IMR-90 (cell line): Measurements from ENCODE around the gene RHOBTB1. TPM values are rescaled to one million over a fixed set of nuclear protein-coding genes. Genes with fewer than 3 reads are reported as not detected.

ENCODE experiments used
- ATAC-seq: fragments of 200-7000 bp; cut with Tn5 transposase; 2 replicates; pipeline ENCODE4 v1.9.1; 2020; ENCODE audit warnings: low read depth, mild to moderate bottlenecking, moderate library complexity
- BruUV-seq: library from RNA; stranded (reverse); fragments of 400-500 nt; replicated peaks from 2 replicates; lab custom pipeline; 2021; lab: Mats Ljungman, UMichigan
- CTCF ChIA-PET: fragments of 300-600 bp; formaldehyde crosslinking; extraction: SDS; loops from one replicate; lab custom pipeline; 2021; ENCODE audit warnings: antibody characterized with exemption; lab: Yijun Ruan, JAX
- POLR2A ChIA-PET: fragments of 300-600 bp; sonication (Branson Sonifier 250); formaldehyde crosslinking; loops from one replicate; lab custom pipeline; 2022; ENCODE audit warnings: antibody characterized with exemption; ENCODE audit not compliant: unreplicated experiment; lab: Charles Lee
- DNase-seq: peaks from one replicate; pipeline ENCODE4 v3.0.0; 2013
- H2AFZ ChIP-seq: replicated peaks from 2 replicates; pipeline ENCODE3; 2013; ENCODE audit warnings: low read length, mild to moderate bottlenecking; ENCODE audit not compliant: poor library complexity
- H2AK5ac ChIP-seq: 2 replicates; pipeline ENCODE4 v1.6.1; 2013; ENCODE audit warnings: low read depth, low read length, inconsistent platforms
- H2AK9ac ChIP-seq: replicated peaks from 2 replicates; pipeline ENCODE3; 2013; ENCODE audit warnings: mild to moderate bottlenecking, low read depth, low read length, moderate library complexity; ENCODE audit not compliant: poor library complexity
- H2BK120ac ChIP-seq: 2 replicates; pipeline ENCODE4 v1.6.1; 2013; ENCODE audit warnings: low read depth, low read length, inconsistent platforms
- H2BK15ac ChIP-seq: 3 replicates; pipeline ENCODE4 v1.6.1; 2013; ENCODE audit warnings: low read depth, low read length, inconsistent platforms
- H2BK20ac ChIP-seq: 2 replicates; pipeline ENCODE4 v1.6.1; 2013; ENCODE audit warnings: low read depth, mild to moderate bottlenecking, inconsistent platforms, low read length, moderate library complexity
- H2BK5ac ChIP-seq: 2 replicates; pipeline ENCODE4 v1.6.1; 2013; ENCODE audit warnings: mild to moderate bottlenecking, low read depth, low read length, inconsistent platforms; ENCODE audit not compliant: poor library complexity, severe bottlenecking
- H3K14ac ChIP-seq: replicated peaks from 2 replicates; pipeline ENCODE4 v1.6.1; 2013; ENCODE audit warnings: low read depth, low read length, inconsistent platforms
- H3K18ac ChIP-seq: 2 replicates; pipeline ENCODE4 v1.6.1; 2013; ENCODE audit warnings: low read depth, low read length, control low read depth
- H3K23ac ChIP-seq: 2 replicates; pipeline ENCODE4 v1.6.1; 2013; ENCODE audit warnings: low read depth, low read length, inconsistent platforms
- H3K27ac ChIP-seq: 2 replicates; pipeline ENCODE4 v1.5.1; 2013; ENCODE audit warnings: mild to moderate bottlenecking, control low read depth, low read length; ENCODE audit not compliant: insufficient read depth
- H3K27me3 ChIP-seq: 2 replicates; pipeline ENCODE4 v1.6.1; 2013; ENCODE audit warnings: low read length; ENCODE audit not compliant: control insufficient read depth, insufficient read depth
- H3K36me3 ChIP-seq: 2 replicates; pipeline ENCODE4 v1.6.1; 2013; ENCODE audit warnings: low read length, mixed read lengths; ENCODE audit not compliant: control insufficient read depth, insufficient read depth
- H3K4ac ChIP-seq: 2 replicates; pipeline ENCODE4 v1.6.1; 2013; ENCODE audit warnings: low read depth, low read length, inconsistent platforms
- H3K4me1 ChIP-seq: 2 replicates; pipeline ENCODE4 v1.6.1; 2013; ENCODE audit warnings: low read length, mixed read lengths; ENCODE audit not compliant: control insufficient read depth, insufficient read depth
- H3K4me2 ChIP-seq: 2 replicates; pipeline ENCODE4 v1.6.1; 2013; ENCODE audit warnings: low read depth, mild to moderate bottlenecking, control low read depth, low read length, moderate library complexity
- H3K4me3 ChIP-seq: 2 replicates; pipeline ENCODE4 v1.5.1; 2013; ENCODE audit warnings: low read depth, mild to moderate bottlenecking, control low read depth, low read length, moderate library complexity; ENCODE audit not compliant: insufficient read depth
- H3K56ac ChIP-seq: 2 replicates; pipeline ENCODE4 v1.6.1; 2013; ENCODE audit warnings: low read length, inconsistent platforms; ENCODE audit not compliant: insufficient read depth; ENCODE audit errors: extremely low read depth
- H3K79me1 ChIP-seq, 2 experiments: 2 replicates each; pipeline ENCODE4 v1.6.1; 2013; ENCODE audit warnings: low read length in 2 of 2, inconsistent platforms in 1 of 2, low read depth in 1 of 2
- H3K9ac ChIP-seq: 2 replicates; pipeline ENCODE4 v1.6.1; 2013; ENCODE audit warnings: low read depth, low read length, control low read depth
- H3K9me1 ChIP-seq: 2 replicates; pipeline ENCODE4 v1.6.1; 2013; ENCODE audit warnings: low read length, inconsistent platforms; ENCODE audit not compliant: insufficient read depth
- H3K9me3 ChIP-seq: 2 replicates; pipeline ENCODE4 v1.6.1; 2013; ENCODE audit warnings: low read length; ENCODE audit not compliant: control insufficient read depth, insufficient read depth
- H4K20me1 ChIP-seq: 2 replicates; pipeline ENCODE4 v1.6.1; 2013; ENCODE audit warnings: low read length, inconsistent platforms; ENCODE audit not compliant: insufficient read depth
- H4K5ac ChIP-seq: 2 replicates; pipeline ENCODE4 v1.6.1; 2013; ENCODE audit warnings: mild to moderate bottlenecking, low read depth, low read length, control low read depth
- H4K8ac ChIP-seq, 2 experiments: 2 replicates each; pipeline ENCODE4 v1.6.1; 2013; ENCODE audit warnings: low read depth in 2 of 2, low read length in 2 of 2, control low read depth in 1 of 2, inconsistent platforms in 1 of 2
- H4K91ac ChIP-seq: 2 replicates; pipeline ENCODE4 v1.6.1; 2013; ENCODE audit warnings: low read depth, low read length, inconsistent platforms; ENCODE audit not compliant: insufficient read depth
- CTCF ChIP-seq: conservative IDR thresholded peaks from 2 replicates; pipeline ENCODE4 v1.5.1; 2012; ENCODE audit warnings: mild to moderate bottlenecking, low read depth, low read length, improper control_type of control experiment
- ELK1 ChIP-seq: fragments of 150-350 bp; IDR thresholded peaks from 2 replicates; pipeline ENCODE4 v1.6.1; 2016; ENCODE audit warnings: low read depth, mild to moderate bottlenecking, low read length, moderate library complexity, borderline replicate concordance
- FOS ChIP-seq: fragments of 150-350 bp; IDR thresholded peaks from 2 replicates; pipeline ENCODE4 v1.6.1; 2016; ENCODE audit warnings: low read depth, low read length
- MAFK ChIP-seq: IDR thresholded peaks from 2 replicates; pipeline ENCODE4 v1.6.1; 2012; ENCODE audit warnings: low read depth, low read length, improper control_type of control experiment
- MAZ ChIP-seq: IDR thresholded peaks from 2 replicates; pipeline ENCODE4 v1.6.1; 2012; ENCODE audit warnings: low read depth, mild to moderate bottlenecking, low read length, improper control_type of control experiment, moderate library complexity, borderline replicate concordance
- NFE2L2 ChIP-seq: fragments of 150-350 bp; IDR thresholded peaks from 2 replicates; pipeline ENCODE4 v1.6.1; 2016; ENCODE audit warnings: low read depth, mild to moderate bottlenecking, low read length
- POLR2A ChIP-seq: IDR thresholded peaks from 2 replicates; pipeline ENCODE4 v1.6.1; 2012; ENCODE audit warnings: mild to moderate bottlenecking, low read depth, low read length
- RAD21 ChIP-seq: IDR thresholded peaks from 2 replicates; pipeline ENCODE4 v1.6.1; 2012; ENCODE audit warnings: low read length, improper control_type of control experiment
- RFX5 ChIP-seq: IDR thresholded peaks from 2 replicates; pipeline ENCODE4 v1.8.0; 2012; ENCODE audit warnings: low read depth, mild to moderate bottlenecking, low read length, moderate library complexity
- SMC3 ChIP-seq: fragments of 150-350 bp; IDR thresholded peaks from 2 replicates; pipeline ENCODE4 v1.6.1; 2016; ENCODE audit warnings: low read depth, mild to moderate bottlenecking, antibody characterized with exemption, low read length, moderate library complexity
- USF2 ChIP-seq: fragments of 150-350 bp; IDR thresholded peaks from 2 replicates; pipeline ENCODE4 v1.6.1; 2017; ENCODE audit warnings: mild to moderate bottlenecking, antibody characterized with exemption, low read length, low read depth
- WGBS, 2 experiments: methylation state at CpG; one replicate each; pipeline versions ENCODE4 v1.1.5 to v1.1.7; 2013; ENCODE audit warnings: missing lambda C conversion rate in 2 of 2; ENCODE audit not compliant: insufficient read length in 1 of 2; ENCODE audit errors: extremely low coverage in 2 of 2; 5-methylcytosine and 5-hydroxymethylcytosine counted together
- dilution Hi-C: fragments of 300-500 bp; cut with HindIII; formaldehyde crosslinking; loops from one replicate; pipeline ENCODE4 v1.14.3; 2018; ENCODE audit warnings: low sequenced_read_pairs; ENCODE audit not compliant: unreplicated experiment
- in situ Hi-C: fragments of 300-500 bp; cut with MboI; formaldehyde crosslinking; loops from 3 replicates; pipeline ENCODE4 v1.14.3; 2019; ENCODE audit warnings: low sequenced_read_pairs, inconsistent platforms, mixed read lengths
- intact Hi-C: fragments of 100-400 bp; cut with micrococcal nuclease; formaldehyde crosslinking; loops from 2 replicates; pipeline ENCODE4 v1.10.0; 2022
- polyA plus RNA-seq, 3 experiments: library from polyadenylated mRNA; depleted of rRNA; stranded (reverse); fragments of >200 nt; gene quantifications; 2 replicates each; pipeline ENCODE4 v1.2.3, GENCODE V29; 2012; ENCODE audit warnings: low replicate concordance in 1 of 3
- total RNA-seq: library from RNA; depleted of rRNA; stranded (reverse); fragments of >200 nt; gene quantifications from 2 replicates; pipeline ENCODE4 v1.2.3, GENCODE V29; 2012

The RHOBTB1 gene
- total and polyA plus RNA-seq, 2 of the 4 experiments (the other 2 are of a cell fraction): 8.9 to 15.2 TPM

GRCh38 chr10:60868946-60869345, 75.0 kb downstream of the RHOBTB1 start:
- in situ Hi-C loops: no loop called here
- CTCF ChIA-PET: no interaction called here
- no peaks in the 10 kb centered on the region for H3K9me3 ChIP-seq

More at GRCh38 chr10:60868946-60869345, 75.0 kb downstream of the RHOBTB1 start:
- no peak overlapping the region for H3K18ac ChIP-seq
- H2BK15ac ChIP-seq: no peak overlapping the region
- no peak overlapping the region for H2BK120ac ChIP-seq
- H4K91ac ChIP-seq: no peak overlapping the region
- no peak overlapping the region for H3K23ac ChIP-seq
- H3K36me3 ChIP-seq: peaks cover 19% of the 10 kb centered on the region
- H4K5ac ChIP-seq: no peak overlapping the region
- H2AFZ ChIP-seq: no peak overlapping the region
- H3K9ac ChIP-seq: no peak overlapping the region
- no peaks in the 10 kb centered on the region for H3K4me1 ChIP-seq
- H2AK5ac ChIP-seq: no peak overlapping the region
- H2BK20ac ChIP-seq: no peak overlapping the region
- POLR2A ChIA-PET: no interaction called here
- intact Hi-C loops (no loop called here), dilution Hi-C loops (no loop called here)
- no peak overlapping the region for H2BK5ac ChIP-seq
- no peak overlapping the region for H2AK9ac ChIP-seq
- no peak overlapping the region for H3K56ac ChIP-seq
- H3K27me3 ChIP-seq: no peaks in the 10 kb centered on the region
- no peak overlapping the region for H3K4ac ChIP-seq
- DNase-seq: no peak
- no peaks in the 10 kb centered on the region for H3K9me1 ChIP-seq
- no peak overlapping the region for H3K14ac ChIP-seq
- H4K8ac ChIP-seq: no peak overlapping the region
- no TSS peak for BruUV-seq
- TF ChIP-seq POLR2A (no peak), USF2 (no peak), MAZ (no peak), MAFK (no peak), CTCF (no peak), FOS (no peak), NFE2L2 (no peak), RFX5 (no peak), RAD21 (no peak), SMC3 (no peak), ELK1 (no peak)
- no peak overlapping the region for H3K4me2 ChIP-seq
- no peak overlapping the region for H3K27ac ChIP-seq
- H4K20me1 ChIP-seq: no peaks in the 10 kb centered on the region
- H3K79me1 ChIP-seq: no peaks in the 10 kb centered on the region
- H3K4me3 ChIP-seq: no peak overlapping the region
- no CpG with 5 or more reads among the region's 1 CpG for WGBS, 2 experiments
- no peak for ATAC-seq
